HG03139 (cell line): ENCODE results near the gene MAST3.
"Not testable (repeated sequence)": the region's sequence is repeated elsewhere in the genome, so short reads cannot be mapped to it uniquely, and the experiment has no call there.

ENCODE experiments used
- ATAC-seq: cut with Tn5 transposase; IDR thresholded peaks from one replicate; pipeline ENCODE4 v1.9.1; 2021; ENCODE audit not compliant: unreplicated experiment

Gene MAST3

DNA sequence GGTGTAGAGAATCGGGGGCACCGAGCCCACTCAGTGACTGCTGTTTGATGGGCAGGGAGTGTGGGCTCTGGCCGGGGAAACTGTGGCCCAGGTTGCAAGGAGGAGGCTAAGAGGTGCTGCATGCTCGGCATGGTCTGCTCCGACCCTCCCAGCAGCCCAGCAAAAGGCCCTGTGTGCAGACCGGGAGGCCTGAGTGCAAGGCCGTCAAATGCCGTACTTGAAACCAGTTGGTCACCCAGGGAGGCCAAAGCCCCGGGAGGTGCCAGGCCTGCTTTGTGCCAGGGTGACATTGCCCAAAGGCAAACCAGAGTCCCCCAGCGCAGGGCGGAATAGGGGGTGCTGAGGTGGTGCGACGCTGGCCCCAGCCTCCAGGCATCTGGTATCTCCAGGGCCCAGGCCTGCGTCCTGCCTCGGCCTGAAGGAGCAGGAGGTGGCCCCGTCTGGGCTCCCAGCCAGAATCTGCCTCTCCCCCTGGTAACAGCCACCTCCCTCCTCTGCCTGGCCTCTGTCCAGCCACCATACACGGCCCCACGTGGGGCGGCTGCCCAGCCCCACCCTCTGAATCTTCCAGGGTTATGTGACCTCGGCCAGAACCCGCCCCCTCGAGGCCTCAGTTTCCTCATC lies 59.4 kb downstream of the MAST3 start:
- ATAC-seq, result no peak

DNA sequence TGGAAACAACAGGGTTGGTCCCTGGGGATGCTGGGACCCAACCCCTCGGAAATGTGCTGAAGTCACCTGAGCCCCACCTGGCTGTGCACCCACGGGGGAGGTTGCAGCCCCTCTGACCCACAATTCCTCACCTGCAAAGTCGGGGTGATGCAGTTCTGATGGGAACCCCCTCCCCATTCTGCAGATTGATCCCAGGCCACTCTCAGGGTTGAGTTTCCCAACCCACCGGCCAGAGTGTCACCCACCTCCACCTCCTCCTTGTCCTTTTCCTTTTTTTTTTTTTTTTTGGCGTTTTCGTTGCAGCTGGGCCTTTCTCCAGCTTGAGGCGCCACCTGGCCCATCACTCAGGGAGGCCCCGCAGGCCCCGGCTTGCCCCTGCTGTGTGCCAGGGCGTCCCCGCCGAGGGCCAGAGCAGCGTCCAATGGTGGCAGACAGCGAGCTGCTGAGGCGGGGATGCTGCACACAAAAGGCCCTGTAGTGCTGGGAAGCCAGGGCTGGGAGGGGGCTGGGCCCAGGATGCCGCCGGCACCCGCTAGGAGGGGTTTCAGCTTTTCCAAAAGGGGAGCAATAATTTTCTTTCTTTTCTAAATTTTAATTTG lies 60.0 kb downstream of the MAST3 start:
- no peak for ATAC-seq

DNA sequence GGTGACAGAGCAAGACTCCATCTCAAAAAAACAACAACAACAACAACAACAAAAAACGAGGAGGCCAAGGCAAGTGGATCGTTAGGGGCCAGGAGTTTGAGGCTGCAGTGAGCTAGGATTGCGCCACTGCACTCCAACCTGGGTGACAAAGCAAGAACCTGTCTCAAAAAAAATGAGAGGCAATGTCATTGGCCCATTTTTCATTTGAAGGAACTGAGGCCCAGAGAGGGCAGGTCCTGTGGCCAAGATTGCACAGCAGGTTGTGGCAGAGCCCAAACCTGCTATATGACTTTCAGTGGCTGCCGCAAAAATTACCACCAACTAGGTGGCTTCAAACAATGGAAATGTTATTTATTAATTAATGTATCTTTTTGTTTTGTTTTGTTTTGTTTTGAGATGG lies 60.9 kb downstream of the MAST3 start:
- no peak for ATAC-seq

DNA sequence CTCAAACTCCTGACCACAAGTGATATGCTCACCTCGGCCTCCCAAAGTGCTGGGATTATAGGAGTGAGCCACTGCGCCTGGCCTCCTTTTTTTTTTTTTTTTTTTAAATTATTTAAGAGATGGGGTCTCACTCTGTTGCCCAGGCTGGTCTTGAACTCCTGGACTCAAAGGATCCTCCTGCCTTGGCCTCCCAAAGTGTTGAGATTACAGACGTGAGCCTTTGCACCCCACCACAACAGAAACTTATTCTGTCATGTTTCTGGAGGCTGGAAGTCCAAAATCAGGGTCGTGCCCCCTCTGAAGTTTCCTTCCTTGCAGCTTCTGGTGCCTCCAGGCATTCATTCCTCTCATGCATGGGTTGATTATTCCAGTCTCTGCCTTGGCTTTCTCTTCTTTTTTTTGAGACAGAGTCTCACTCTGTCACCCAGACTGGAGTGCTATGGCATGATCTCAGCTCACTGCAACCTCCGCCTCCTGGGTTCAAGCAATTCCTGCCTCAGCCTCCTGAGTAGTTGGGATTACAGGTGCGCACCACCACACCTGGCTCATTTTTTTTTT lies 61.6 kb downstream of the MAST3 start:
- ATAC-seq, result not testable (repeated sequence)

DNA sequence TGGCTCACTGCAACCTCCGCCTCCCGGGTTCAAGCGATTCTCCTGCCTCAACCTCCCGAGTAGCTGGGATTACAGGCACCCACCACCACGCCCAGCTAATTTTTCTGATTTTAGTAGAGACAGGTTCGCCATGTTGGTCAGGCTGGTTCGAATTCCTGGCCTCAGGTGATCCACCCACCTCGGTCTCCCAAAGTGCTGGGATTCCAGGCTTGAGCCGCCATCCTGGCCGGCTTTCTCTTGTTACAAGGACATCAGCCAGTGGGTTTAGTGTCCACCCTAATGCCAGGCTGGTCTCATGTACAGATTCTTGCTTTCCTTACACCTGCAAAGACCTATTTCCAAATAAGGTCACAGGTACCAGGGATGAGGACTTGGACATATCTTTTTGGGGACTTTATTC lies 62.2 kb downstream of the MAST3 start:
- ATAC-seq, result no peak

DNA sequence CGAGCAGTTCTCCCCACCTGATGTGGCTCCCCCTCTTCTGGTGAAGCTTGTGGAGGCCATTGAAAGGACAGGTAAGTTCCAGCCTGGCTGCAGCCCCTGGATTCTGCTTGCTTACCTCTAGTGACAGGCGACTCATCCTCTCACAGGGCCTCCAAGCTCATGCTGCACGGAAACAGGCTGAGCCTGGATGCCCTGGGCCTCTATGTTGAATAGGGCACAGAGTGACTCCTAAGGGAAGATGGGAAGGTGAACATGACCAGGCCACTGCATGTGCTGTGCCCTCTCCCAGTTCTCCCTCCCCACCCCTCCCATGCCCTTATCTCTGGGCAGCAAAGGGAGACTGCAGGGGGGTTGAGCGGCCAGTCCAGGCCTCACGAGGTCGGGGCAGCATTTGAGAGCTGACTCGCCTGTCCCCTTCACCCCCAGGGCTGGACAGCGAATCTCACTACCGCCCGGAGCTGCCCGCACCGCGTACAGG lies 63.0 kb downstream of the MAST3 start:
- ATAC-seq, result no peak

DNA sequence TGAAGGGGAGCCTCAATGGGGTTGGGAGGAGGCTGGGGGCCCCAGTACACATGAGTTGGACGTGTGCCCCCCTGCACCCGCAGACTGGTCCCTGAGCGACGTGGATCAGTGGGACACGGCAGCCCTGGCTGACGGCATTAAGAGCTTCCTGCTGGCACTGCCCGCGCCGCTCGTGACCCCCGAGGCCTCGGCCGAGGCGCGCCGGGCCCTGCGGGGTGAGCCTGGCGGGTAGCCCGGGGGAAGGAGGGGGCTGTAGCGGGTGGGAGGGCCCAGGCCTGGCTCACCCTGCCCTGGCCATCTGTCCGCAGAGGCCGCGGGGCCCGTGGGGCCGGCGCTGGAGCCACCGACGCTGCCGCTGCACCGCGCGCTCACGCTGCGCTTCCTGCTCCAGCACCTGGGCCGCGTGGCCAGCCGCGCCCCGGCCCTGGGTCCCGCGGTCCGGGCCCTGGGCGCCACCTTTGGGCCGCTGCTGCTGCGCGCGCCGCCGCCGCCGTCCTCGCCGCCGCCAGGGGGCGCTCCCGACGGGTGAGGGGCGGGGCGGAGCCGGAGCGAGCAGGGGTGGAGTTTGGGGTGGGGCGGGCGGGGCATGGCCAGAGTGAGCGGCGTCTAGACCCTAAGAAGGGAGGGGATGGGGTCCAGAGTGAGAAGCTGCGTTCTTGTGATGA lies 63.5 kb downstream of the MAST3 start:
- ATAC-seq, result peak; percentile 56

DNA sequence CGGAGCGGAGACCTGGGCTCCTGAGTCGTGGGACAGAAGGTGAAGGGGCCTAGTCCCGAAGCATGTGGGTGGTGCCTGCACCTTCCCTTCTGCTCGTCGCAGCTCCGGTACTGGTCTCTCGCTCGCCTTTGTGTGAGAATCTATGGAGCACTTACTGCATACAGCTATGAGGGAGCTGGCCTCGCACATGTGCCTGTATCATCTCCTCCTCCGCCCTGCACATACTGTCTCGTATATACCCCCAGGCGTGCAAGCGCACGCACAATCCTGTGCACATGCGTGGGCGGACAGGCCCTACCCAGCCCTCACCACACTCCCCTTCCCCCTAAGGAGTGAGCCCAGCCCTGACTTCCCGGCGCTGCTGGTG lies 64.0 kb downstream of the MAST3 start:
- no peak for ATAC-seq

DNA sequence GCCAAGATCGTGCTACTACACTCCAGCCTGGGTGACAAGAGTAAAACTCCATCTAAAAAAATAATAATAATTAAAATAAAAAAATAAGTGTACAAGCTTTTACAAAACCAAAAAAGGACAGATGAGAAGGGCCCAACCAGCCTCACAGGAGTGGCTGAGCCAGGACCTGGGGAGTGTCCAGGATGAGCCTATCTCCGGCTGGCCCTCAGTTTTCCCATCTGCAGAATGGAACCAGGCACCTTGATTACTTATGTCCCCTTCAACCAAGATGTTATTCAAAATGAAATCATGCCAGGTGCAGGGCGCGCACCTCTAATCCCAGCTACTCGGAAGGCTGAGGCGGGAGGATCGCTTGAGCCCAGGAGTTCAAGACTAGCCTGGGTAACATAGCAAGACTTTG lies 66.5 kb downstream of the MAST3 start:
- no peak for ATAC-seq

DNA sequence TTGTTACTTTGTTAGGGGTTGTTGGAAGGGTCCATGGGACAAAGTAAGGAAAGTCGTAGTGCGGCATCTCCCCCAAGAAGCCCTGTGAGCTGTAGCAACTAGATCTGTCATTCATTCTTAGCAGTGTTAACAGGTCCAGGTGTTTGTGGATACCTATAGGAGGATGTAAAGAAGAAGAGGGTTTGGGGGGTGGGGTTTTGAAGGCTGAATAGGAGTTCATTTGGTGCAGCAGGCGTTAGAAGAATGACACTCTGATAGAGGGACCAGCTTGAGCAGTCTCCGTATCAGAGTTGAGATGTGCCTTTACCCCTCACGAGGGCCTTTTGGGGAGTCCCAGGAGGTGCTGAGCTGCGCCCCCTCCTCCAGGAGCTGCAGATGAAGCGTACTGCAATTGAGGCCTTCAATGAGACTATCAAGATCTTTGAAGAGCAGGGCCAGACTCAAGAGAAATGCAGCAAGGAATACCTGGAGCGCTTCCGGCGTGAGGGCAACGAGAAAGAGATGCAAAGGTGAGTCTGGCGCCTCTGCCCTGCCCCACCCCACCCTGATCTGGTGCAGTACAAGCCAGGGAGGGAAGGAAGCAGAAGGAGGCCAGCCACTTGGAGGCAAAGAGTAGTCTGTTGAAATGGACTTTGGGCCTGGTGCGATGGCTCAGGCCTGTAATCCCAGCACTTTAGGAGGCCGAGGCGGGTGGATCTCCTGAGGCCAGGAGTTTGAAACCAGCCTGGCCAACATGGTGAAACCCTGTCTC lies 68.4 kb downstream of the MAST3 start:
- no peak for ATAC-seq

DNA sequence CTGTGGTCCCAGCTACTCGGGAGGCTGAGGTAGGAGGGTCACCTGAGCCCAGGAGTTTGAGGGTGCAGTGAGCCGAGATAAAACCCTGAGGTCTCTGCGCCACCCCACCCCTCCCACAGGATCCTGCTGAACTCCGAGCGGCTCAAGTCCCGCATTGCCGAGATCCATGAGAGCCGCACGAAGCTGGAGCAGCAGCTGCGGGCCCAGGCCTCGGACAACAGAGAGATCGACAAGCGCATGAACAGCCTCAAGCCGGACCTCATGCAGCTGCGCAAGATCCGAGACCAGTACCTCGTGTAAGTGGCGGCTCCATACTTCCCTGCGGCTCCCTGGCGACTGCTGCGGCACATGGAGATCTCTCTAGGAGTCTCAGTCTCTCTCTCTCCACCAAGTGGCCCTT lies 69.4 kb downstream of the MAST3 start:
- no peak for ATAC-seq

DNA sequence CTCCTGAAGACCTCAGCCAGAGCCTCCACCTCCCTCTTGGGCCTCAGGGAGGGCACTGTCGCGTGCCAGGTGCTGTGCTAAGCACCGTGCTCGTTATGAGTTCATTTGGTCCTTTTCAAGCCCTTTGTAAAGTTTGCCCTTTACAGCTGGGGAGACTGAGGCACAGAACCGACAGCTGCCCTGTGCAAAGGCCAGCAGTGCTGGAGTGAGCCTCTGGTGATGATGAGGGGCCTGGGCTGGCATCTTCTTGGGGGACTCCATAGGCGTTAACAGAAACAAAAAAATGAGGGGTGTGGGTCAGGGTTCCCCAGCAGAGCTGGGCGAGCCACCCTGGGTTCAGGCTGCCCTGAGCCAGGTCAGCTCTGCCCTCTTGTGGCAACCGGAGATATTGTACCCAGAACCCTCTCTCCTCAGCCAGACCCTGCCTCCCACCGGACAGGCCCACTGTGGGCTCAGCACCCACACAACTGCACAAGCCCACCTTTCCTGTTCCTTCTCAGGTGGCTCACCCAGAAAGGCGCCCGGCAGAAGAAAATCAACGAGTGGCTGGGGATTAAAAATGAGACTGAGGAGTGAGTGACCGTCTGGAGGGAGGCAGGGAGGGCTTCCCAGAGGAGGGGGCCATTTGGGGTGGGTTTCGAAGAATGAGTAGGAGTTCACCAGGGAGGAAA lies 70.5 kb downstream of the MAST3 start:
- no peak for ATAC-seq

DNA sequence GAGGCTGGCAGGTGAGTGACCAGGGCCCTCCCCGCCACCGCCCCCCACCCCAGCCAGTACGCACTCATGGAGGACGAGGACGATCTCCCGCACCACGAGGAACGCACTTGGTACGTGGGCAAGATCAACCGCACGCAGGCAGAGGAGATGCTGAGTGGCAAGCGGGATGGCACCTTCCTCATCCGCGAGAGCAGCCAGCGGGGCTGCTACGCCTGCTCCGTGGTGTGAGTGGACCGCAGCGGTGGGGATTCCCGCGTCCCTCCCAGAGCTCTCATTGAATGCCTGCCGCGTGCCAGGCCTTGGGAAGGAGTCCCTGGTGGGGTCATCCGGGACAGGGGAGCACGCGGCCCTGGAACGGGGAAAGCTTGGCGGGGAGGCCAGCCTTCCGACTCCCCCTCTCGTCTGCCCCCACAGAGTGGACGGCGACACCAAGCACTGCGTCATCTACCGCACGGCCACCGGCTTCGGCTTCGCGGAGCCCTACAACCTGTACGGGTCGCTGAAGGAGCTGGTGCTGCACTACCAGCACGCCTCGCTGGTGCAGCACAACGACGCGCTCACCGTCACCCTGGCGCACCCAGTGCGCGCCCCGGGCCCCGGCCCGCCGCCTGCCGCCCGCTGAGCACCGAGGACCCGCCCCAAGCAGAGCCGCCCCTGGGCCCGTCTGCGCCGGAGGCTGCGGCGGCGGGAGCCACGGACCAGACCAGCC lies 71.2 kb downstream of the MAST3 start:
- no peak for ATAC-seq

DNA sequence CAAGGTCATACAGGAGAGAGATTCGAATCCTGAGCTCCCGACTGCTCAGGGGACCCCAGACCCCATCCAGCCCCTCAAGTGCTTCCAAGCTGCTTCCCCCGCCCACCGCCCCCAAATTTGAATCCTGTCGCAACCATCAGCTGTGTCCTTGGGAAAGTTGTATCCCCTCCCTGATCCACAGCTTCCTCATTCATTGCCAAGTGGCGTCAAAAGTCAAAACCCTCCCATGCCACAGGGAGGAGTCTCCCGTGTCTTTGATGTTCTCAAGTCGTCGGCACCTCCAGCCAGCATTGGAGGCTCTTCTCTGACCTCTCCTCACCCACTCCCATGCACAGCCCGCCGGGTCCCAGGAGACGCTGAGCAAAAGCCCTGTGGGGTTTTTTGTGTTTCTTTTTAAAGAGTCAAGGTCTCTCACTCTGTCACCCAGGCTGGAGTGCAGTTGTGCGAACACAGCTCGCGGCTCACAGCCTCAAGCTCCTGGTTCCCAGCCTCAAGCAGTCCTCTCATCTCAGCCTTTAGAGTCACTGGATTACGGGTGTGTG lies 73.2 kb downstream of the MAST3 start:
- no peak for ATAC-seq

DNA sequence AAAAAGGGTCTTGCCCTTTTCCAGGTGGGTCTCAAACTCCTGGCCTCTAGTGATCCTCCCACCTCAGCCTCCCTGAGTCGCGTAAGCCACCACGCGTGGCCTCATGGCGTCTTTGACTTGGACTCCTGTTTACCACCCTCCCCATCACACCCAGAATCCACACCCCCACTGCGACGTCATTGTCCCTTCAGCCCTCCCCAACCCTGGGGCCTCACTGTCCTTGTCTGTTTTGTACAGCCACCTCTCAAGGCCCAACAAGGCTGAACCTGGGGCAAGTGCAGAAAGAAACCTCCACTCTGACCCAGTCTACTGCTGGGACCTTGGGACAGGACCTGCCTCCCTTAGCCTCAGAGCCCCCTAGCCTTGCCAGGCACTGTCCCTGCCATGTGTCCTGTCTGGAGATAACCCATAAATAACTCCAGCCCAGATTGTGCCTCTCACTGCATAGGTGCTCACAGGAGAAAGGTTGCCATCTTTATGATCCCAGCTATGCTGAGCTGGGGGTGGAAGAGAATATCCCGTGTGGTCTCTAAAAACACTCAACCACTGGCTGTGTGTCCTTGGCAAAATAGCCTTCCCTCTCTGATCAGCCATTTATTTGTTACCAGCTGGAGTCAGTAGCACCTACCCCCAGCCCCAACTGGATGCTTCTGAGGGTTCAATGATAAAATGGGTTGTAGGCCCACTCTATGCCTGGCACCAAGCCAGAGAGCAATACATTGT lies 74.2 kb downstream of the MAST3 start:
- ATAC-seq, result no peak

DNA sequence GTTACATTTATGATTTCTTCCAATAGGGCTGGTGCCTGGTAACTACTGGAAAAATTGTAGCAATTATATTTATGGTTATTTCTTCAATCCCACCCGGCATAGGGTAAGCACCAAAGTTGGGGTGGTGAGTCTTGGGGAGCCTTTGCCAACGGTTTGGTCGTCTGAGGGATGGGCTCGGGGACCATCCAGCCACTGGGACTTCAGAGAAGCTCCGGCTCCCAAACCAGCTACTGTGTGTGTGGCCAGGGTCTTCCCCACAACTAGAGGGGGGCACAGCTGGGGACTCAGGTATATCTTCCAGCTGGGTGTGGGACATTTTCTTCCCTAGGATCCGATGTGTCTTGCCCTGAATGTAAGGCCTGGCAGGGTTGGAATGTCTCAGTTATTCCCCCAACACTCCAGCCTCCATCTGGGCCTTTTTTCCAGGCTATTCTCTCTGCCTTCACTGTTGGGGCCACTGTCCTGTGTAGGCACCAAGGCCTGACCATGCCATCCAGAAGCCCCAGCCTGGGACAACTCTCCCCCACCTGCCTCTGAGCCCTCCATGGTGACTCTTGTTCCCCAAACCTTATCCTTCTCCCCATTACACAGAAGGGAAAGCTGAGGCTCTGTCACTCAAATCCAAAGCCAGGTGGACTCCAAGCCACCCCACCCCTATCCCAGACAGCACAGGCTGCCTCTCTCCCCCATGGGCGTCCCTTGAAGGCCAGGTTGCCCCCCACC lies 74.9 kb downstream of the MAST3 start:
- no peak for ATAC-seq

DNA sequence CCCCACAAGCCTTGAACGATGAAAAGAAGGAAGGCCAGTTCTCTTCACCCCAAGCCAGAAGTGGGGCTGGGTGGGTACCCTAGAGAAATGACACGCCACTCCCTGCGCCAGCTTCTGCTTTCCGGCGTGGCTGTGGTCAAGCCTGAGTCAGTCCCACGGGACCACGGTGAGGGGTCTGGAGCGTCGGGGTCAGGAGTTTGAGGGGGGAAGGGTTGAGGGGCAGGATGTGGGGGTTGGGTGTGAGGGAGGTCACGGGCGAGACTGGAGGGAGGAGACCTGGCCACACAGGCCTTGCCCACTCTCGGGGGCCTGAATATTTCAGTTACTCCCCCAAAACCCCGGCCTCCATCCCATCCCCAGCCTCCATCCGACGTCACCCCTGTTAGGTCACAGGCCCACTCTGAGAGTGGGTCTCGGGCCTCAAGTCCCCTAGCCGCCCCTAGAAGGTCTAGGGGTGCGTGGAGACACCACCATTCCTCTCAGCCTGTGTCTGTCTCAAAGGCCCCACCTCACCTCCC lies 75.5 kb downstream of the MAST3 start:
- ATAC-seq, result no peak

DNA sequence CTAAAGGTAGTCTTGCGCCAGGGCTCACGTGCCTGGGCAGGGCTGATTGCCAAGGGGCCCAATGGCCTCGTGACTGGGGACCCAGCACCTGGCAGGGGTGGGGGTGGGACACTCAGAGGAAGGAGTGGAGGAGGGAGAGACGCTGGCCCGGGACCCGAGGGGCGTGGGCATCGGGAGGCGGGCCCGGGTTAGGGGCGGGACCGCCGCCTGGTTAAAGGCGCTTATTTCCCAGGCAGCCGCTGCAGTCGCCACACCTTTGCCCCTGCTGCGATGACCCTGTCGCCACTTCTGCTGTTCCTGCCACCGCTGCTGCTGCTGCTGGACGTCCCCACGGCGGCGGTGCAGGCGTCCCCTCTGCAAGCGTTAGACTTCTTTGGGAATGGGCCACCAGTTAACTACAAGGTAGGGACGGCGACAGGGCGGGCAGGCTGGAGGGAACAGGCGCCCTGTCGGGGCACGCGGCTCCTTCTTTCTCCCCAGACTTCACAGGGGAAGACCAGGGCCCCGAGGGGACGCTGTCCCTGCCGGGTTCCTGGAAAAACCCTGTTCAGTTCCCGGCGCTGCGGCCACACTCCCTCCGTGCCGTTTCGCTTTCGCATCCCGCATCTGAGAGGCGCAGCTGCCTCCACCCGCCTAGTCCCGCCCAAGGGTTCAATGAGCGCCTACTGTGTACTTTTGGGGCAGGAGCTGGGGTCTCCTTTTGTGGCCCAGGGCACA lies 76.2 kb downstream of the MAST3 start, which contains the start of gene IFI30:
IFI30 (plus strand) TSS at position 242 of the 717 bp plus-strand sequence; CDS start at position 271, 29 bp downstream.
- no peak for ATAC-seq
